Activated CD8-positive, alpha-beta memory T cell treated with anti-CD3 and anti-CD28 coated beads for 24 hours (primary cell): ENCODE data around the gene GON4L.
"Not testable (repeated sequence)": the region's sequence is repeated elsewhere in the genome, so short reads cannot be mapped to it uniquely, and the experiment has no call there.

ENCODE experiments used
- DNase-seq: peaks from one replicate; pipeline ENCODE4 v3.0.0-alpha.2; 2020

The GON4L gene

GRCh38 chr1:155741908-155742307 is 115.1 kb downstream of the GON4L start:
- no peak for DNase-seq

DNA sequence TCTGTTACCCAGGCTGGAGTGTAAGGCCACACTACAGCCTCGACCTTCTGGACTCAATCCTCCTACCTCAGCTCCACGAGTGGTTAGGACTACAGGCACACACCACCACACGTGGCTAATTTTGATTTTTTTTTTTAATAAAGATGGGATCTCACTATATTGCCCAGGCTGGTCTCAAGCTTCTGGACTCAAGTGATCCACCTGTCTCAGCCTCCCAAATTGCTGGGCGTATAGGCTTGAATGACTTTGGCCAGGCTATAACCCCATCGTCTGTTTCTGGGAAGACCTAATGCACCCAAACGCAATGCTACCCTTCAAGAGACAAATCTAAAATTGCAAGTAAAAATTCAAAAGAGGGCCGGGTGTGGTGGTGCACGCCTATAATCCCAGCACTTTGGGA is 116.0 kb downstream of the GON4L start:
- DNase-seq = no peak

DNA sequence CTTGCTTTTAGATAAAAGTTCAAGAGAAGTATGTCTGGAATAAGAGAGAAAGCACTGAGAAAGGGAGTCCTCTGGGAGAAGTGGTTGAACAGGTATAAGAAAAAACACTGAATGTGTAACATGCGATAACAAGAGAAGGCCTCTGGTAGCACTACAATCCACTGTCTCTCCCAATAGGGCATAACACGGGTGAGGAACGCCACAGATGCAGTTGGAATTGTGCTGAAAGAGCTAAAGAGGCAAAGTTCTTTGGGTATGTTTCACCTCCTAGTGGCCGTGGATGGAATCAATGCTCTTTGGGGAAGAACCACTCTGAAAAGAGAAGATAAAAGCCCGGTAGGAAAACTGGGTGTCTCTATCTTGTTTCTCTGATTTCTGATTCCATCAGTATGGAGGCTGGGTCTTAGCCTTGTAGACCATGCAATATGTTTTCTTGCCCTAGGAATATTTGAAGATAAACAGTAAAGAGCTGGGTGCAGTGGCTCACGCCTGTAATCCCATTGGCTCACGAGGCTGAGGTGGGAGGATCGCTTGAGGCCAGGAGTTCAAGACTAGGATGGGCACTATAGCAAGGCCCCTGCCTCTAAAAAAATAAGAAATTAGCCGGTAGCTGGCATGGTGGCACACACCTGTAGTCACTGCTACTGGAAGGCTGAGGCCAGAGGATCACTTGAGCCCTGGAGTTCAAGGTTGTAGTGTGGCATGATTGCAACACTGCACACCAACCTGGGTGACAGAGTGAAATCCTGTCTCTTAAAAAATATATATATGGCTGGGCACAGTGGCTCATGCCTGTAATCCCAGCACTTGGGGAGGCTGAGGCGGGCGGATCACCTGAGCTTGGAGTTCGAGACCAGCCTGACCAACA is 127.7 kb downstream of the GON4L start:
- no peak for DNase-seq

GRCh38 chr1:155725142-155725541 is 131.9 kb downstream of the GON4L start:
- no peak for DNase-seq

DNA sequence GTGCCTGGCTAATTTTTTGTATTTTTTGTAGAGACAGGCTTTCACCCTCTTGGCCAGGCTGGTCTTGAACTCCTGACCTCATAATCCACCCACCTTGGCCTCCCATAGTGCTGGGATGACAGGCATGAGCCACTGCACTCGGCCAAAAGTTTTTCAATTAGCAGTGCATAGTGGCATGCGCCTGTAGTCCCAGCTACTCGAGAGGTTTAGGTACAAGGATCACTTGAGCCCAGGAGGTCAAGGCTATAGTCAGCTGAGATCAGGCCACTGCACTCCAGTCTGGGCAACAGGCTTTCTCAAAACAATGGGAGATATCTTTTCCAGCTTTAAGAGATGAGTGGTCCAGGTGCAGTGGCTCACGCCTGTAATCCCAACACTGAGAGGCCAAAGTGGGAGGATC is 137.3 kb downstream of the GON4L start:
- no peak for DNase-seq

- not testable (repeated sequence) for DNase-seq
Observed at GRCh38 chr1:155718524-155719115, 138.4 kb downstream of the GON4L start.

GRCh38 chr1:155717041-155717440 is 140.0 kb downstream of the GON4L start:
- DNase-seq = no peak

DNA sequence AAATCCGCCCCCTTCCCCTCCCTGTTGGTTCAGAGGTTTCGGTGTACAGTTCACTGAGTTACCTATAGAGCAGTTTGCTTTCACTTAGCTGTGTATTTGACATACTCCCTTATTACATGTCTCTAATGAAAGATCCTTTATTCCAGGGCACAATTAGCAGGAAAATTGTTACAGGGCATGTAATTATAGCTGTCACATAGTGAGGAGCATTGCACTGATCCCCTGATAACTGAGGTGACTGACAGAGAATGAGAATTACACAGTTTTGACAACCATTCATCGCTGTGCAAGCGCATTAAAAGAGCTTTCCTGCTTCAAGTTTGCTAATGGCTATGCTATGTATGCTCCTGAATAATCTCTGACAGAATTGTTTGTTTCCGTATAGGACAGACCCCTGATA is 141.2 kb downstream of the GON4L start:
- DNase-seq = no peak

DNA sequence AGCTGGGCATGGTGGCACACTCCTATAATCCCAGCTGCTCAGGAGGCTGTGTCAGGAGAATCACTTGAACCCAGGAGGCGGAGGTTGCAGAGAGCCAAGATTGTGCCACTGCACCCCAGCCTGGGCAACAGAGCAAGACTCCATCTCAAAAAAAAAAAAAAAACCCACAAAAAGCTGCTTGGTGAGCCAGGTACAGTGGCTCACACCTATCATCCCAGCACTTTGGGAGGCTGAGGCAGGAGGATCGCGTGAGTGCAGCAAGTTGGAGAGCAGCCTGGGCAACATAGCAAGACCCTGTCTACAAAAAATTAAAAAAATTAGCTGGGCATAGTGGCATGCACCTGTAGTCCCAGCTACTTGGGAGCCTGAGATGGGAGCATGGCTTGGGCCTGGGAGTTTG is 142.0 kb downstream of the GON4L start:
- not testable (repeated sequence) for DNase-seq

DNA sequence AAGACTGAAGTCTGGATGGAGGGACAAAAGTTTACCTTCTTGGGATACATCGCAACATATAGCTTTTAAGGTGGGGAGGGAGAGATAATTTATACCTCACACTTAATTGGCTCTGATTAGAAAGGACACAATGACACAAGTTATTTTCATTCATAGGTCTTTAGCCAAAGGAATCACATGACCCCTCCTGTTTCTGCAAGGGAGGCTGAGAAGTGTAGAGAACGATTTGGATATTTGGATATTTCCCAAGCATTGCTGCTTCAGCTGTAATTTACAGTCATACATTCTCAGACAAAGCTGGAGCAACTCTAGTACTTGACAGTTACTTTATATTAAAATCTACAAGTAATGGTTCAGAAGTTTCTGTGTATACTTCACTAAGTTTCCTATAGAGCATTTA is 143.9 kb downstream of the GON4L start:
- no peak for DNase-seq

- not testable (repeated sequence) for DNase-seq
Observed at GRCh38 chr1:155712636-155713035, 144.4 kb downstream of the GON4L start.

- DNase-seq = not testable (repeated sequence)
Observed at GRCh38 chr1:155711457-155711856, 145.6 kb downstream of the GON4L start.

- DNase-seq = no peak
Observed at GRCh38 chr1:155709391-155709790, 147.6 kb downstream of the GON4L start.

DNA sequence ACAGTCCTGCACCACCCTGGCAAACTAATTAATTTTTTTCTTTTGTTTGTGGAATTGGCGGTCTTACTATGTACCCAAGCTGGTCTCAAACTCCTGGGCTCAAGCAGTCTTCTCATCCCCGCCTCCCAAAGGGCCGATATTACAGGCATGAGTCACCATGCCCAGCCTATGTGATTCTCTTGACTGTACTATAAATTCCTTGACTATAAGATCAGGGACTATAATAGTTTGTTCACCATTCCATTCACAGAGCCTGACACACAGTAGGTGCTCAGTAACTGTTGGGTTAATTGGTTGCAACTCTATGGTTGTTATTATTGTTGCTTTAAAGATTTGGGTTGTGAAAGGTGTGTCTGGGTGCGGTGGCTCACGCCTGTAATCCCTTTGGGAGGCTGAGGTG is 150.9 kb downstream of the GON4L start:
- DNase-seq = no peak

DNA sequence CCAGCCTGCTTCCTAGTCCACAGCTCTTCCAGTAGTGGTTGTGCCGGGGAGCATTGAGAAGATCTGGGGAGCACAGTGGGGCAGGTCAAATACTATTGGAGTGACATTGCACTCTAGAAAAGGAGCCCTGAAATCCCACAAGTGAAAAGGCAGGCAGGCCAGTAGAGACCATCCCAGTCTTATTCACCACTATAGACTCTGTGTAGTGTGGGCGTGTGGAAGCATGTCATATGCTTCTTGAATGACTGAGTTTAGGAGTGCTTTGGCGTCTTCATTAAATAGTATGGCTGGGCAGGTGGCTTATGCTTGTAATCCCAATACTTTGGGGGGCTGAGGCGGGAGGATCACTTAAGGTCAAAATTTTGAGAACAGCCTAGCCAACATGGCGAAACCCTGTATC is 152.6 kb downstream of the GON4L start:
- DNase-seq = not testable (repeated sequence)

DNA sequence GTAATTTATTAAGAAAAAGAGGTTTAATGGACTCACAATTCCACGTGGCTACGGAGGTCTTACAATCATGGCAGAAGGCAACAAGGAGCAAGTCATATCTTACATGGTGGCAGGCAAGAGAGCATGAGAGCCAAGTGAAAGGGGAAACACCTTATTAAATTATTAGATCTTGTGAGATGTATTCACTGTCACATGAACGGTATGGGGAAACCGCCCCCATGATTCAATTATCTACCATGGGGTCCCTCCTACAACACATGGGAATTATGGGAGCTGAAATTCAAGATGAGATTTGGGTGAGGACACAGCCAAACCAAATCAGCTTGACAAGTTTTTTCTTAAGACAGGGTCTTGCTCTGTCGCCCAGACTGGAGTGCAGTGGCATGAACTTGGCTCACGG is 153.8 kb downstream of the GON4L start:
- DNase-seq = no peak

DNA sequence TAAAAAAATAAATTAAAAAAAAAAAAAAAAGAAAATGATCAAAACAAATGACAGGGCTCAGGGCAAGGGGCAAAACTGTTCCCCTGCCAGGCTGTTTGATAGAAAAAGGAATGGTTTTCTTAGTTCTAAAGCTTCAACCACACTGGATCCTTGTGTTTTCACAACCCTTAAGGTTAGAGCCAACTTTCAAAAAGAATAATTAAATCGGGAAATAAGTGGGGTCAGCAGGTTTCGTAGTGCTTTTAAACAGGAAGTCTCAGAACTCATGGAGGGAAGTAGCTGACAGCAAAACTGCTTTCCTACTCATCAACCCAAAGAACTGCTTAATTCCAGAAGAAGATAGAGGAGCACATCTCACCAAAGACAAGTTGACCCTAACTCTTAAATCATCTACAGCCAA is 155.3 kb downstream of the GON4L start:
- not testable (repeated sequence) for DNase-seq
